ENCODE data around the gene BTBD16. TPM values are rescaled to one million over a fixed set of nuclear protein-coding genes. Genes with fewer than 3 reads are reported as not detected.

BTBD16 gene
- total and polyA plus RNA-seq, 2 of the 13 experiments (the other 11 are each of a cell fraction or from before 2014, with no cell fraction given), result 5.0 to 11.9 TPM

DNA sequence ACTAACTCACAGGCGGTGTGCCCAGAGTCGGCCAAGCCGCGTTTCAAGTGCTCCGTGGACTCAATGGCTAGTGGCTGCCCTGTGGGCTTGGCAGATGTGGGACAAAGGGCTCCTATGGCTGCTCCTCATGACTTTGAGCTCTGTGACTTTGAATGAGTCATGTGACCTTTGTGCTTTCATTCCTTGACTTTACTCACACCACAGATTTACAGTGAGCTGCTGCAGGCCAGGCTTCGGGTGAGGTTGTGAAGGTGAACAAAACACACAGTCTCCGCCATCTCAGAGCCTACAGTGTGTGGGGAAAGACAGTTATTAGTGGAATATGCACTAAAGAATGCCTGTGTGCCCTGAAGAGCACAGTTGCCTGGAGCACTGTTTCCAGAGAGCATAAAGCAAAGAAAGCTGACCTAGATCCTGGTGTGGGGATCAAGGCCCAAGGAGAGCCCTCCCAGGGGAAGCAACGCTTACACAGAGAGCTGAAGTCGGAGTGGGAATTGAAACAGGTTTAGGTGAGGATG lies 73.7 kb downstream of the BTBD16 start (continued):
- TF ChIP-seq RAD51 (IDR thresholded peaks at IDR 0.05; ENCODE audit: borderline replicate concordance) (peak; percentile 73; the same call in 1 of the 2 replicates), SALL2 (CRISPR knock-in tag; IDR thresholded peaks at IDR 0.05) (peak; percentile 67), TBX2 (CRISPR knock-in tag; IDR thresholded peaks at IDR 0.05; ENCODE audit: borderline replicate concordance) (peak; percentile 48; the same call in 1 of the 2 replicates), ZBTB43 (CRISPR knock-in tag; conservative IDR thresholded peaks at IDR 0.05) (peak; percentile 84; the same call in 1 of the 2 replicates), FOSL1 (CRISPR knock-in tag; IDR thresholded peaks at IDR 0.05; ENCODE audit: borderline replicate concordance) (peak; percentile 97), KLF6 (CRISPR knock-in tag; IDR thresholded peaks at IDR 0.05) (0 out of 2 replicates have a peak, but pooled peaks have one; percentile 15), ZNF556 (CRISPR knock-in tag; IDR thresholded peaks at IDR 0.05; ENCODE audit: borderline replicate concordance) (no peak), ZNF326 (CRISPR knock-in tag; IDR thresholded peaks at IDR 0.05; ENCODE audit: borderline replicate concordance) (no peak), HOXA5 (CRISPR knock-in tag; IDR thresholded peaks at IDR 0.05) (0 out of 2 replicates have a peak, but pooled peaks have one; percentile 51), RBM39 (IDR thresholded peaks at IDR 0.05; ENCODE audit: low read depth, low read length, poor library complexity, severe bottlenecking) (no peak), KAT7 (CRISPR knock-in tag; IDR thresholded peaks at IDR 0.05; ENCODE audit: borderline replicate concordance) (peak; percentile 59; the same call in 1 of the 2 replicates), BHLHE40 (IDR thresholded peaks at IDR 0.05; ENCODE audit: low read length) (peak; percentile 45; the same call in 1 of the 2 replicates), TEAD3 (CRISPR knock-in tag; optimal IDR thresholded peaks at IDR 0.05; ENCODE audit: borderline replicate concordance) (peak; percentile 75), HOMEZ (CRISPR knock-in tag; IDR thresholded peaks at IDR 0.05; ENCODE audit: low read depth) (peak; percentile 89; the same call in 1 of the 2 replicates)
- TF ChIP-seq, protein P1, sequence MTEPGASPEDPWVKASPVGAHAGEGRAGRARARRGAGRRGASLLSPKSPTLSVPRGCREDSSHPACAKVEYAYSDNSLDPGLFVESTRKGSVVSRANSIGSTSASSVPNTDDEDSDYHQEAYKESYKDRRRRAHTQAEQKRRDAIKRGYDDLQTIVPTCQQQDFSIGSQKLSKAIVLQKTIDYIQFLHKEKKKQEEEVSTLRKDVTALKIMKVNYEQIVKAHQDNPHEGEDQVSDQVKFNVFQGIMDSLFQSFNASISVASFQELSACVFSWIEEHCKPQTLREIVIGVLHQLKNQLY (CRISPR knock-in tag; IDR thresholded peaks at IDR 0.05), result 0 out of 2 replicates have a peak, but pooled peaks have one; percentile 53
- TF ChIP-seq, protein P2, sequence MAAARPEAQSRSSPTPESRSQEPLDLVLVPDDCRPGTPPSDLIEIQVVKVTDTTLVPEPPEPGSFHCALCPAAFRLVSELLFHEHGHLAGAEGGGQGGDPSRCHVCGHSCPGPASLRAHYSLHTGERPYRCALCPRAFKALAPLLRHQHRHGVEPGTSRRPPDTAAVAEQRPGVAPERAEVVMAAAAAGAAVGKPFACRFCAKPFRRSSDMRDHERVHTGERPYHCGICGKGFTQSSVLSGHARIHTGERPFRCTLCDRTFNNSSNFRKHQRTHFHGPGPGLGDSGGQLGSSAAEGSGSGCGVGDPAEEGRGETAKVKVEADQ (CRISPR knock-in tag; IDR thresholded peaks at IDR 0.05; ENCODE audit: borderline replicate concordance), result 0 out of 2 replicates have a peak, but pooled peaks have one; percentile 32
- TF ChIP-seq, protein P3, sequence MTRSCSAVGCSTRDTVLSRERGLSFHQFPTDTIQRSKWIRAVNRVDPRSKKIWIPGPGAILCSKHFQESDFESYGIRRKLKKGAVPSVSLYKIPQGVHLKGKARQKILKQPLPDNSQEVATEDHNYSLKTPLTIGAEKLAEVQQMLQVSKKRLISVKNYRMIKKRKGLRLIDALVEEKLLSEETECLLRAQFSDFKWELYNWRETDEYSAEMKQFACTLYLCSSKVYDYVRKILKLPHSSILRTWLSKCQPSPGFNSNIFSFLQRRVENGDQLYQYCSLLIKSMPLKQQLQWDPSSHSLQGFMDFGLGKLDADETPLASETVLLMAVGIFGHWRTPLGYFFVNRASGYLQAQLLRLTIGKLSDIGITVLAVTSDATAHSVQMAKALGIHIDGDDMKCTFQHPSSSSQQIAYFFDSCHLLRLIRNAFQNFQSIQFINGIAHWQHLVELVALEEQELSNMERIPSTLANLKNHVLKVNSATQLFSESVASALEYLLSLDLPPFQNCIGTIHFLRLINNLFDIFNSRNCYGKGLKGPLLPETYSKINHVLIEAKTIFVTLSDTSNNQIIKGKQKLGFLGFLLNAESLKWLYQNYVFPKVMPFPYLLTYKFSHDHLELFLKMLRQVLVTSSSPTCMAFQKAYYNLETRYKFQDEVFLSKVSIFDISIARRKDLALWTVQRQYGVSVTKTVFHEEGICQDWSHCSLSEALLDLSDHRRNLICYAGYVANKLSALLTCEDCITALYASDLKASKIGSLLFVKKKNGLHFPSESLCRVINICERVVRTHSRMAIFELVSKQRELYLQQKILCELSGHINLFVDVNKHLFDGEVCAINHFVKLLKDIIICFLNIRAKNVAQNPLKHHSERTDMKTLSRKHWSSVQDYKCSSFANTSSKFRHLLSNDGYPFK (CRISPR knock-in tag; IDR thresholded peaks at IDR 0.05; ENCODE audit: borderline replicate concordance), result no peak
- TF ChIP-seq, protein P4, sequence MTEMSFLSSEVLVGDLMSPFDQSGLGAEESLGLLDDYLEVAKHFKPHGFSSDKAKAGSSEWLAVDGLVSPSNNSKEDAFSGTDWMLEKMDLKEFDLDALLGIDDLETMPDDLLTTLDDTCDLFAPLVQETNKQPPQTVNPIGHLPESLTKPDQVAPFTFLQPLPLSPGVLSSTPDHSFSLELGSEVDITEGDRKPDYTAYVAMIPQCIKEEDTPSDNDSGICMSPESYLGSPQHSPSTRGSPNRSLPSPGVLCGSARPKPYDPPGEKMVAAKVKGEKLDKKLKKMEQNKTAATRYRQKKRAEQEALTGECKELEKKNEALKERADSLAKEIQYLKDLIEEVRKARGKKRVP (CRISPR knock-in tag; IDR thresholded peaks at IDR 0.05), result 0 out of 4 replicates have a peak, but pooled peaks of 1 of the 2 experiments have one; percentile 35
- TF ChIP-seq, protein P5, sequence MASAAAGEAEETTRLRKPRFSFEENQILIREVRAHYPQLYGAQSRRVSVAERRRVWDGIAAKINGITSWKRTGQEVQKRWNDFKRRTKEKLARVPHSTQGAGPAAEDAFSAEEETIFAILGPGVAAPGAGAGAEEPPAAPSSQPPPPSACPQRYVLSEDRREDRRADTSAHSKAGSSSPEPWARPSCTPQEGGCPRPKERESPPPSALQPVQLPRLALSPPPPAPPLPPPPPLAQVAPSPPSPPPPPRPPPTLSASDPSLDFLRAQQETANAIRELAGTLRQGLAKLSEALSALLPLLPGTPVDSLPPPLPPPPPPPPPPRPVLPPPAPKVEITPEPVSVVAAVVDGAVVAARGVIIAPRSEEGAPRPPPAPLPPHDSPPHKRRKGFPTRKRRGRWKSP (CRISPR knock-in tag; IDR thresholded peaks at IDR 0.05), result 0 out of 2 replicates have a peak, but pooled peaks have one; percentile 50

Measured in HepG2 (cell line).